HAP-1 (cell line): ENCODE data around the gene CDK18.

Experiments used
- DNase-seq, 2 experiments: peaks; one replicate each; pipeline ENCODE4 v3.0.0-alpha.2; 2016 to 2020; ENCODE audit warnings: low spot score in 2 of 2
- H3K27me3 ChIP-seq: fragments of 250-450 bp; sonication (Bioruptor Pico); 2 replicates; pipeline ENCODE4 v1.5.1; 2020; ENCODE audit warnings: low read depth, mild to moderate bottlenecking, moderate library complexity
- H3K36me3 ChIP-seq: fragments of 250-450 bp; sonication (Bioruptor Pico); replicated peaks from 2 replicates; pipeline ENCODE4 v1.5.1; 2020; ENCODE audit warnings: mild to moderate bottlenecking
- H3K4me1 ChIP-seq: fragments of 250-450 bp; sonication (Bioruptor Pico); 2 replicates; pipeline ENCODE4 v1.5.1; 2020; ENCODE audit warnings: mild to moderate bottlenecking
- H3K4me3 ChIP-seq: fragments of 250-450 bp; sonication (Bioruptor Pico); 2 replicates; pipeline ENCODE4 v1.5.1; 2020; ENCODE audit warnings: mild to moderate bottlenecking, moderate library complexity
- H3K9me3 ChIP-seq: fragments of 250-450 bp; sonication (Bioruptor Pico); 2 replicates; pipeline ENCODE4 v1.5.1; 2020; ENCODE audit warnings: mild to moderate bottlenecking, moderate library complexity
- in situ Hi-C: fragments of 300-500 bp; cut with MboI; formaldehyde crosslinking; loops from 3 replicates; pipeline ENCODE4 v1.14.3; 2020; ENCODE audit warnings: low sequenced_read_pairs, inconsistent platforms, mixed read lengths

The CDK18 gene

GRCh38 chr1:205561501-205562203 is 57.2 kb downstream of the CDK18 start:
- no peak overlapping the region for H3K4me3 ChIP-seq
- peaks cover 10% of the 10 kb centered on the region for H3K27me3 ChIP-seq
- H3K36me3 ChIP-seq, result no peaks in the 10 kb centered on the region
- DNase-seq, result no peak
- in situ Hi-C loops, result no loop called here
- H3K4me1 ChIP-seq, result no peaks in the 10 kb centered on the region
- H3K9me3 ChIP-seq, result peaks cover 6% of the 10 kb centered on the region; the same call in 1 of the 2 replicates

- Histone ChIP-seq H3K27me3 (peaks cover 24% of the 10 kb centered on the region), H3K36me3 (no peaks in the 10 kb centered on the region), H3K4me1 (no peaks in the 10 kb centered on the region), H3K4me3 (no peak overlapping the region), H3K9me3 (peaks cover 6% of the 10 kb centered on the region; the same call in 1 of the 2 replicates)
- DNase-seq, result no peak
- in situ Hi-C loops, result no loop called here
Measured at GRCh38 chr1:205563927-205564441, 59.5 kb downstream of the CDK18 start.

GRCh38 chr1:205565799-205566198 is 61.3 kb downstream of the CDK18 start:
- no peaks in the 10 kb centered on the region for H3K36me3 ChIP-seq
- H3K4me1 ChIP-seq, result no peaks in the 10 kb centered on the region
- H3K27me3 ChIP-seq, result peaks cover 30% of the 10 kb centered on the region
- in situ Hi-C loops, result no loop called here
- H3K4me3 ChIP-seq, result no peak overlapping the region
- DNase-seq, result no peak
- peaks cover 2% of the 10 kb centered on the region; the same call in 1 of the 2 replicates for H3K9me3 ChIP-seq

GRCh38 chr1:205567716-205568115 is 63.2 kb downstream of the CDK18 start:
- no peak for DNase-seq
- no peak overlapping the region for H3K4me3 ChIP-seq
- no peaks in the 10 kb centered on the region for H3K4me1 ChIP-seq
- H3K27me3 ChIP-seq, result peaks cover 32% of the 10 kb centered on the region
- no peaks in the 10 kb centered on the region for H3K36me3 ChIP-seq
- in situ Hi-C loops, result no loop called here
- H3K9me3 ChIP-seq, result no peaks in the 10 kb centered on the region

- H3K4me3 ChIP-seq, result peak overlapping the region; percentile 24; the same call in 1 of the 2 replicates
- in situ Hi-C loops, result no loop called here
- H3K36me3 ChIP-seq, result no peaks in the 10 kb centered on the region
- H3K9me3 ChIP-seq, result no peaks in the 10 kb centered on the region
- no peaks in the 10 kb centered on the region for H3K4me1 ChIP-seq
- no peak for DNase-seq
- peaks cover 32% of the 10 kb centered on the region for H3K27me3 ChIP-seq
Measured at GRCh38 chr1:205568135-205568468, 63.6 kb downstream of the CDK18 start.

GRCh38 chr1:205568469-205569361 is 64.2 kb downstream of the CDK18 start:
- Histone ChIP-seq H3K9me3 (no peaks in the 10 kb centered on the region), H3K27me3 (peaks cover 32% of the 10 kb centered on the region), H3K4me1 (no peaks in the 10 kb centered on the region), H3K36me3 (no peaks in the 10 kb centered on the region), H3K4me3 (peak overlapping the region; percentile 32)
- peak in 1 of 2 experiments; percentile 46 for DNase-seq
- in situ Hi-C loops, result no loop called here

- H3K27me3 ChIP-seq, result peaks cover 26% of the 10 kb centered on the region
- H3K4me3 ChIP-seq, result peak overlapping the region; percentile 9; the same call in 1 of the 2 replicates
- DNase-seq, result peak in 1 of 2 experiments; percentile 37
- H3K9me3 ChIP-seq, result no peaks in the 10 kb centered on the region
- in situ Hi-C loops, result no loop called here
- H3K4me1 ChIP-seq, result no peaks in the 10 kb centered on the region
- no peaks in the 10 kb centered on the region for H3K36me3 ChIP-seq
Measured at GRCh38 chr1:205569411-205570172, 65.1 kb downstream of the CDK18 start.

- Histone ChIP-seq H3K9me3 (no peaks in the 10 kb centered on the region), H3K36me3 (no peaks in the 10 kb centered on the region), H3K27me3 (peaks cover 26% of the 10 kb centered on the region), H3K4me1 (no peaks in the 10 kb centered on the region), H3K4me3 (no peak overlapping the region)
- in situ Hi-C loops, result no loop called here
- DNase-seq, result no peak
Measured at GRCh38 chr1:205570173-205570501, 65.7 kb downstream of the CDK18 start.

GRCh38 chr1:205570796-205571537 is 66.5 kb downstream of the CDK18 start:
- no peaks in the 10 kb centered on the region for H3K9me3 ChIP-seq
- no peak overlapping the region for H3K4me3 ChIP-seq
- DNase-seq, result no peak
- H3K36me3 ChIP-seq, result no peaks in the 10 kb centered on the region
- in situ Hi-C loops, result no loop called here
- H3K4me1 ChIP-seq, result no peaks in the 10 kb centered on the region
- peaks cover 26% of the 10 kb centered on the region for H3K27me3 ChIP-seq

- DNase-seq, result no peak
- Histone ChIP-seq H3K4me1 (no peaks in the 10 kb centered on the region), H3K4me3 (no peak overlapping the region), H3K27me3 (peaks cover 25% of the 10 kb centered on the region), H3K9me3 (no peaks in the 10 kb centered on the region), H3K36me3 (no peaks in the 10 kb centered on the region)
- in situ Hi-C loops, result no loop called here
Measured at GRCh38 chr1:205571747-205572146, 67.3 kb downstream of the CDK18 start.

GRCh38 chr1:205572421-205572820 is 68.0 kb downstream of the CDK18 start:
- no peaks in the 10 kb centered on the region for H3K36me3 ChIP-seq
- in situ Hi-C loops, result no loop called here
- H3K27me3 ChIP-seq, result peaks cover 28% of the 10 kb centered on the region
- H3K9me3 ChIP-seq, result no peaks in the 10 kb centered on the region
- H3K4me1 ChIP-seq, result no peaks in the 10 kb centered on the region
- DNase-seq, result no peak
- no peak overlapping the region for H3K4me3 ChIP-seq

GRCh38 chr1:205575294-205575885 is 70.9 kb downstream of the CDK18 start:
- H3K4me3 ChIP-seq, result no peak overlapping the region
- no peak for DNase-seq
- no peaks in the 10 kb centered on the region for H3K36me3 ChIP-seq
- H3K4me1 ChIP-seq, result no peaks in the 10 kb centered on the region
- in situ Hi-C loops, result no loop called here
- peaks cover 40% of the 10 kb centered on the region for H3K27me3 ChIP-seq
- H3K9me3 ChIP-seq, result no peaks in the 10 kb centered on the region

GRCh38 chr1:205576011-205576410 is 71.5 kb downstream of the CDK18 start:
- in situ Hi-C loops, result no loop called here
- no peaks in the 10 kb centered on the region for H3K36me3 ChIP-seq
- DNase-seq, result peak in 1 of 2 experiments; percentile 6
- H3K4me1 ChIP-seq, result no peaks in the 10 kb centered on the region
- H3K27me3 ChIP-seq, result peaks cover 40% of the 10 kb centered on the region
- no peaks in the 10 kb centered on the region for H3K9me3 ChIP-seq
- H3K4me3 ChIP-seq, result no peak overlapping the region
